ENCODE results near the gene GIMAP2. TPM values are rescaled to one million over a fixed set of nuclear protein-coding genes. Genes with fewer than 3 reads are reported as not detected.

GIMAP2 gene
- polyA plus RNA-seq, 3 donors = 45.6 to 63.8 (median 47.0) TPM

- intact Hi-C loops (cut with micrococcal nuclease) = no loop called here
- peaks cover 54% of the 10 kb centered on the region for H3K4me1 Mint-ChIP-seq
- no peak overlapping the region for H3K27ac Mint-ChIP-seq
- TF ChIP-seq CTCF (IDR thresholded peaks at IDR 0.05) = no peak
- Histone ChIP-seq H3K27me3 (ENCODE audit: control insufficient read depth in 2 of 2, insufficient read depth in 2 of 2, low read length in 2 of 2) (no peaks in the 10 kb centered on the region), H4K20me1 (ENCODE audit: insufficient read depth, low read length) (peaks cover 78% of the 10 kb centered on the region), H3K9ac (ENCODE audit: insufficient read depth, low read length, poor library complexity, severe bottlenecking) (no peak overlapping the region), H3K9me3 (replicated peaks in 1 of 2; ENCODE audit: control insufficient read depth in 1 of 2, insufficient read depth in 1 of 2, low read length in 2 of 2) (no peaks in the 10 kb centered on the region), H3K27ac (ENCODE audit: low read depth in 1 of 2, low read length in 2 of 2) (no peak overlapping the region), H3K79me2 (ENCODE audit: insufficient read depth, low read length) (peaks cover 53% of the 10 kb centered on the region), H3K4me2 (replicated peaks; ENCODE audit: extremely low read depth, low read length, poor library complexity, severe bottlenecking) (no peak overlapping the region), H2AFZ (ENCODE audit: insufficient read depth, low read depth, low read length, poor library complexity, severe bottlenecking) (no peak overlapping the region), H3K4me3 (replicated peaks in 1 of 3; ENCODE audit: low read depth in 2 of 3, low read length in 3 of 3) (no peak overlapping the region), H3K36me3 (replicated peaks in 1 of 2; ENCODE audit: control insufficient read depth in 1 of 2, insufficient read depth in 2 of 2, low read length in 2 of 2) (peaks cover 42 to 63% of the 10 kb centered on the region in 2 donors), H3K4me1 (ENCODE audit: control insufficient read depth in 1 of 2, insufficient read depth in 2 of 2, low read length in 2 of 2) (peaks cover 40 to 43% of the 10 kb centered on the region in 2 donors)
- no peak for DNase-seq
- peaks cover 62 to 66% of the 10 kb centered on the region in 2 donors for H3K36me3 Mint-ChIP-seq
- no CpG with 5 or more reads among the region's 1 CpG for WGBS (ENCODE audit: insufficient coverage)
- no peak overlapping the region for H3K4me3 Mint-ChIP-seq
- peaks cover 3 to 10% (median 6%) of the 10 kb centered on the region in 7 donors for H3K9me3 Mint-ChIP-seq
- no peaks in the 10 kb centered on the region for H3K27me3 Mint-ChIP-seq (ENCODE audit: low read depth in 3 of 3)
These were observed 38.0 kb downstream of the GIMAP2 start for GRCh38 chr7:150723467-150723866.

DNA sequence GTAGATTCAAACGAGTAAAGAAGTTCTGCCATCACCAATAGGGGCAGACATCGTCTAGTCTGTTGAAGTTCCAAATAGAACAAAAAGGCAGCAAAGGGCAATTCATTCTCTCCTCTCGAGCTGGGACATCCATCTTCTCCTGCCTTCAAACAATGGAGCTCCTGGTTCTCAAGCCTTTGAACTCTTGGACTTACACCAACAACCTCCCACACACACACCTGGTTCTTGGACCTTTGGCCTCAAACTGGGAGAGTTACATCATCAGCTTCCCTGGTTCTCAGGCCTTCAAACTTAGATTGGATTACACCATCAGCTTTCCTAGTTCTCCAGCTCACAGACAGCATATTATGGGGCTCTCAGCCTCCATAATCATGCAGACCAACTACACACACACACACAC lies 41.9 kb downstream of the GIMAP2 start:
- H3K4me2 ChIP-seq (replicated peaks; ENCODE audit: extremely low read depth, low read length, poor library complexity, severe bottlenecking) = no peak overlapping the region
- H3K36me3 ChIP-seq (replicated peaks in 1 of 2; ENCODE audit: control insufficient read depth in 1 of 2, insufficient read depth in 2 of 2, low read length in 2 of 2) = peaks cover 9 to 24% of the 10 kb centered on the region in 2 donors
- no peak overlapping the region for H3K4me3 ChIP-seq (replicated peaks in 1 of 3; ENCODE audit: low read depth in 2 of 3, low read length in 3 of 3)
- Mint-ChIP-seq H3K4me1 (peaks cover 15% of the 10 kb centered on the region), H3K4me3 (no peak overlapping the region), H3K36me3 (peaks cover 26 to 27% of the 10 kb centered on the region in 2 donors), H3K9me3 (peaks cover 6 to 13% (median 7%) of the 10 kb centered on the region in 7 donors), H3K27me3 (ENCODE audit: low read depth in 3 of 3) (no peaks in the 10 kb centered on the region), H3K27ac (no peak overlapping the region)
- peaks cover 4 to 5% of the 10 kb centered on the region in 2 donors for H3K4me1 ChIP-seq (ENCODE audit: control insufficient read depth in 1 of 2, insufficient read depth in 2 of 2, low read length in 2 of 2)
- no peaks in the 10 kb centered on the region for H3K27me3 ChIP-seq (ENCODE audit: control insufficient read depth in 2 of 2, insufficient read depth in 2 of 2, low read length in 2 of 2)
- H3K9ac ChIP-seq (ENCODE audit: insufficient read depth, low read length, poor library complexity, severe bottlenecking) = no peak overlapping the region
- H3K79me2 ChIP-seq (ENCODE audit: insufficient read depth, low read length) = peaks cover 14% of the 10 kb centered on the region
- no peak for TF ChIP-seq CTCF (IDR thresholded peaks at IDR 0.05)
- DNase-seq = no peak
- no peak overlapping the region for H2AFZ ChIP-seq (ENCODE audit: insufficient read depth, low read depth, low read length, poor library complexity, severe bottlenecking)
- intact Hi-C loops (cut with micrococcal nuclease) = no loop called here
- WGBS (ENCODE audit: insufficient coverage) = 100% methylated on average over 2 of the region's 3 CpGs
- H3K27ac ChIP-seq (ENCODE audit: low read depth in 1 of 2, low read length in 2 of 2) = no peak overlapping the region
- peaks cover 39% of the 10 kb centered on the region for H4K20me1 ChIP-seq (ENCODE audit: insufficient read depth, low read length)
- H3K9me3 ChIP-seq (replicated peaks in 1 of 2; ENCODE audit: control insufficient read depth in 1 of 2, insufficient read depth in 1 of 2, low read length in 2 of 2) = no peaks in the 10 kb centered on the region

All from CD14-positive monocyte (primary cell).